Keratinocyte (primary cell): ENCODE data around the gene TYSND1. TPM values are rescaled to one million over a fixed set of nuclear protein-coding genes. Genes with fewer than 3 reads are reported as not detected.

Source experiments
- DNase-seq: peaks from one replicate; pipeline ENCODE4 v3.0.0-alpha.2; 2011; ENCODE audit warnings: low read depth, missing footprints, low spot score
- FAIRE-seq: peaks from 2 replicates; lab custom pipeline; 2011; peaks lifted over from hg19 to GRCh38; lab: Jason Lieb, UNC
- H2AFZ ChIP-seq: 2 replicates; pipeline ENCODE4 v1.6.0; 2012; ENCODE audit warnings: low read length, control low read depth, inconsistent platforms; ENCODE audit not compliant: control insufficient read depth
- H3K27ac ChIP-seq: 2 replicates; pipeline ENCODE4 v1.5.1; 2011; ENCODE audit warnings: low read length; ENCODE audit not compliant: control insufficient read depth, insufficient read depth
- H3K27me3 ChIP-seq: 3 replicates; pipeline ENCODE4 v1.6.0; 2011; ENCODE audit warnings: low read length; ENCODE audit not compliant: control insufficient read depth, insufficient read depth; ENCODE audit errors: extremely low read depth
- H3K36me3 ChIP-seq, 2 experiments: 2 replicates in 1 of 2; 3 replicates in 1 of 2; pipeline ENCODE4 v1.5.1; 2011; ENCODE audit warnings: low read length in 2 of 2, mild to moderate bottlenecking in 1 of 2; ENCODE audit not compliant: control insufficient read depth in 2 of 2, insufficient read depth in 2 of 2; ENCODE audit errors: extremely low read depth in 1 of 2
- H3K4me1 ChIP-seq: 3 replicates; pipeline ENCODE4 v1.5.1; 2011; ENCODE audit warnings: low read length; ENCODE audit not compliant: control insufficient read depth, insufficient read depth; ENCODE audit errors: extremely low read depth
- H3K4me2 ChIP-seq: 3 replicates; pipeline ENCODE4 v1.6.0; 2011; ENCODE audit warnings: low read depth, low read length; ENCODE audit not compliant: control insufficient read depth, insufficient read depth; ENCODE audit errors: extremely low read depth
- H3K4me3 ChIP-seq, 3 experiments: fragments of 200-600 bp in 1 of 3; sonication (generic) in 1 of 3; 2 replicates in 2 of 3; 3 replicates in 1 of 3; pipeline ENCODE4 v1.5.1; 2011 to 2016; ENCODE audit warnings: low read length in 3 of 3, mild to moderate bottlenecking in 3 of 3, control low read depth in 2 of 3, inconsistent platforms in 1 of 3, low read depth in 1 of 3, mixed read lengths in 1 of 3, mixed run types in 1 of 3, moderate library complexity in 1 of 3; ENCODE audit not compliant: control insufficient read depth in 2 of 3, insufficient read depth in 2 of 3; ENCODE audit errors: extremely low read depth in 1 of 3
- H3K79me2 ChIP-seq: 2 replicates; pipeline ENCODE4 v1.6.0; 2012; ENCODE audit warnings: low read length; ENCODE audit not compliant: control insufficient read depth, insufficient read depth
- H3K9ac ChIP-seq: 3 replicates; pipeline ENCODE4 v1.6.0; 2011; ENCODE audit warnings: low read length; ENCODE audit not compliant: control insufficient read depth, insufficient read depth; ENCODE audit errors: extremely low read depth
- H3K9me1 ChIP-seq: 3 replicates; pipeline ENCODE4 v1.6.0; 2011; ENCODE audit warnings: low read length; ENCODE audit not compliant: control insufficient read depth, insufficient read depth; ENCODE audit errors: extremely low read depth
- H3K9me3 ChIP-seq: 2 replicates; pipeline ENCODE4 v1.5.1; 2012; ENCODE audit warnings: low read depth, low read length; ENCODE audit not compliant: control insufficient read depth
- H4K20me1 ChIP-seq: 3 replicates; pipeline ENCODE4 v1.6.0; 2011; ENCODE audit warnings: low read length; ENCODE audit not compliant: control insufficient read depth, insufficient read depth; ENCODE audit errors: extremely low read depth
- CTCF ChIP-seq, 3 experiments: IDR thresholded peaks in 1 of 3; conservative IDR thresholded peaks in 1 of 3; optimal IDR thresholded peaks in 1 of 3; 2 replicates in 2 of 3; 3 replicates in 1 of 3; pipeline versions ENCODE3 to v1.5.1; 2011; ENCODE audit warnings: low read length in 3 of 3, mild to moderate bottlenecking in 3 of 3, moderate library complexity in 2 of 3, control low read depth in 1 of 3, inconsistent platforms in 1 of 3; ENCODE audit not compliant: insufficient read depth in 2 of 3; ENCODE audit errors: extremely low read depth in 1 of 3
- EZH2 ChIP-seq: IDR thresholded peaks from one replicate; pipeline ENCODE4 v1.6.1; 2012; ENCODE audit warnings: inconsistent platforms, mild to moderate bottlenecking, low read length, moderate library complexity
- dilution Hi-C: fragments of 300-500 bp; cut with MboI; formaldehyde crosslinking; loops from one replicate; pipeline ENCODE4 v1.7.0; 2020; ENCODE audit warnings: low sequenced_read_pairs; ENCODE audit not compliant: extremely low pct_ligation_motif_present
- polyA plus RNA-seq, 5 experiments: library from polyadenylated mRNA; depleted of rRNA in 3 of 5; stranded (reverse) in 3 of 5; stranded (forward) in 1 of 5; unstranded in 1 of 5; fragments of >200 nt; gene quantifications; 1 replicate in 1 of 5; 2 replicates in 3 of 5; 3 replicates in 1 of 5; pipeline versions ENCODE4 v1.2.1 to v1.2.3, GENCODE V29; 2011 to 2012; ENCODE audit warnings: missing spikeins in 2 of 5, low read depth in 1 of 5, low replicate concordance in 1 of 5

TYSND1 gene
- polyA plus RNA-seq, 1 donor (not counting 4 experiments of a cell fraction or from before 2014, with no cell fraction given): 9.9 TPM

GRCh38 chr10:70093335-70093944 is 53.1 kb downstream of the TYSND1 start:
- Histone ChIP-seq H3K4me1 (peaks cover 6% of the 10 kb centered on the region), H3K27ac (no peak overlapping the region), H3K4me3 (no peak overlapping the region), H4K20me1 (no peaks in the 10 kb centered on the region), H3K36me3 (peaks cover 6 to 9% of the 10 kb centered on the region in 2 experiments), H3K79me2 (no peaks in the 10 kb centered on the region), H3K9ac (no peak overlapping the region), H2AFZ (no peak overlapping the region), H3K27me3 (no peaks in the 10 kb centered on the region), H3K9me3 (no peaks in the 10 kb centered on the region), H3K9me1 (no peaks in the 10 kb centered on the region), H3K4me2 (no peak overlapping the region)
- dilution Hi-C loops: no loop called here
- DNase-seq (no peak), FAIRE-seq (no peak)
- no peak for TF ChIP-seq EZH2
- no peak for TF ChIP-seq CTCF (optimal IDR thresholded peaks at IDR 0.05 in 1 of 3, IDR thresholded peaks at IDR 0.05 in 1 of 3, conservative IDR thresholded peaks at IDR 0.05 in 1 of 3; ENCODE audit: extremely low read depth in 1 of 3, insufficient read depth in 2 of 3, low read length in 3 of 3)

- Histone ChIP-seq H3K36me3 (peaks cover 6 to 9% of the 10 kb centered on the region in 2 experiments), H3K9me3 (no peaks in the 10 kb centered on the region), H3K79me2 (no peaks in the 10 kb centered on the region), H3K27ac (no peak overlapping the region), H2AFZ (no peak overlapping the region), H3K27me3 (no peaks in the 10 kb centered on the region), H3K4me3 (no peak overlapping the region), H3K4me2 (no peak overlapping the region), H3K9ac (no peak overlapping the region), H4K20me1 (no peaks in the 10 kb centered on the region), H3K9me1 (no peaks in the 10 kb centered on the region), H3K4me1 (peaks cover 6% of the 10 kb centered on the region)
- dilution Hi-C loops: no loop called here
- TF ChIP-seq CTCF (optimal IDR thresholded peaks at IDR 0.05 in 1 of 3, IDR thresholded peaks at IDR 0.05 in 1 of 3, conservative IDR thresholded peaks at IDR 0.05 in 1 of 3; ENCODE audit: extremely low read depth in 1 of 3, insufficient read depth in 2 of 3, low read length in 3 of 3) (no peak), EZH2 (no peak)
- FAIRE-seq: no peak
- DNase-seq: no peak
Observed at GRCh38 chr10:70092389-70092718, 54.1 kb downstream of the TYSND1 start.
